ENCODE measurements around the gene PUS1.

Gene PUS1

GRCh38 chr12:131921866-131922769 lies 7.0 kb upstream of the PUS1 start:
- Histone ChIP-seq H3K27me3 (ENCODE audit: insufficient read depth, poor library complexity, severe bottlenecking) (no peaks in the 10 kb centered on the region), H3K9me3 (ENCODE audit: severe bottlenecking) (no peaks in the 10 kb centered on the region), H3K4me1 (ENCODE audit: insufficient read depth, poor library complexity, severe bottlenecking) (no peaks in the 10 kb centered on the region), H3K27ac (ENCODE audit: poor library complexity, severe bottlenecking) (no peak overlapping the region), H3K4me3 (ENCODE audit: severe bottlenecking) (no peak overlapping the region), H3K36me3 (ENCODE audit: low read depth) (no peaks in the 10 kb centered on the region)
- no peak for TF ChIP-seq CTCF (IDR thresholded peaks at IDR 0.05; ENCODE audit: poor library complexity, severe bottlenecking)
- ATAC-seq (ENCODE audit: low read depth) (no peak), DNase-seq (ENCODE audit: low spot score) (no peak)

- Histone ChIP-seq H3K4me1 (ENCODE audit: insufficient read depth, poor library complexity, severe bottlenecking) (no peaks in the 10 kb centered on the region), H3K9me3 (ENCODE audit: severe bottlenecking) (no peaks in the 10 kb centered on the region), H3K36me3 (ENCODE audit: low read depth) (no peaks in the 10 kb centered on the region), H3K27me3 (ENCODE audit: insufficient read depth, poor library complexity, severe bottlenecking) (no peaks in the 10 kb centered on the region), H3K4me3 (ENCODE audit: severe bottlenecking) (no peak overlapping the region), H3K27ac (ENCODE audit: poor library complexity, severe bottlenecking) (no peak overlapping the region)
- TF ChIP-seq CTCF (IDR thresholded peaks at IDR 0.05; ENCODE audit: poor library complexity, severe bottlenecking) = no peak
- ATAC-seq (ENCODE audit: low read depth) = no peak
- no peak for DNase-seq (ENCODE audit: low spot score)
Measured at GRCh38 chr12:131922772-131923171, 6.3 kb upstream of the PUS1 start.

- ATAC-seq (ENCODE audit: low read depth) (no peak), DNase-seq (ENCODE audit: low spot score) (no peak)
- H3K9me3 ChIP-seq (ENCODE audit: severe bottlenecking) = no peaks in the 10 kb centered on the region
- no peaks in the 10 kb centered on the region for H3K4me1 ChIP-seq (ENCODE audit: insufficient read depth, poor library complexity, severe bottlenecking)
- TF ChIP-seq CTCF (IDR thresholded peaks at IDR 0.05; ENCODE audit: poor library complexity, severe bottlenecking) = no peak
- no peak overlapping the region for H3K4me3 ChIP-seq (ENCODE audit: severe bottlenecking)
- no peak overlapping the region for H3K27ac ChIP-seq (ENCODE audit: poor library complexity, severe bottlenecking)
- H3K36me3 ChIP-seq (ENCODE audit: low read depth) = no peaks in the 10 kb centered on the region
- H3K27me3 ChIP-seq (ENCODE audit: insufficient read depth, poor library complexity, severe bottlenecking) = no peaks in the 10 kb centered on the region
Measured at GRCh38 chr12:131923260-131923659, 5.8 kb upstream of the PUS1 start.

- peaks cover 3% of the 10 kb centered on the region for H3K4me1 ChIP-seq (ENCODE audit: insufficient read depth, poor library complexity, severe bottlenecking)
- no peak for TF ChIP-seq CTCF (IDR thresholded peaks at IDR 0.05; ENCODE audit: poor library complexity, severe bottlenecking)
- no peak overlapping the region for H3K4me3 ChIP-seq (ENCODE audit: severe bottlenecking)
- no peaks in the 10 kb centered on the region for H3K9me3 ChIP-seq (ENCODE audit: severe bottlenecking)
- DNase-seq (ENCODE audit: low spot score) (no peak), ATAC-seq (ENCODE audit: low read depth) (no peak)
- peaks cover 20% of the 10 kb centered on the region for H3K36me3 ChIP-seq (ENCODE audit: low read depth)
- no peak overlapping the region for H3K27ac ChIP-seq (ENCODE audit: poor library complexity, severe bottlenecking)
- H3K27me3 ChIP-seq (ENCODE audit: insufficient read depth, poor library complexity, severe bottlenecking) = no peaks in the 10 kb centered on the region
Measured at GRCh38 chr12:131927110-131928079, 1.7 kb upstream of the PUS1 start.

Data from RWPE2 (cell line).